GM18873 (cell line): ENCODE measurements around the gene ENO4.

Source experiments
- ATAC-seq: cut with Tn5 transposase; IDR thresholded peaks from one replicate; pipeline ENCODE4 v1.9.1; 2021; ENCODE audit warnings: mild to moderate bottlenecking, moderate library complexity, moderate number of reproducible peaks; ENCODE audit not compliant: unreplicated experiment, low FRiP score

The ENO4 gene

DNA sequence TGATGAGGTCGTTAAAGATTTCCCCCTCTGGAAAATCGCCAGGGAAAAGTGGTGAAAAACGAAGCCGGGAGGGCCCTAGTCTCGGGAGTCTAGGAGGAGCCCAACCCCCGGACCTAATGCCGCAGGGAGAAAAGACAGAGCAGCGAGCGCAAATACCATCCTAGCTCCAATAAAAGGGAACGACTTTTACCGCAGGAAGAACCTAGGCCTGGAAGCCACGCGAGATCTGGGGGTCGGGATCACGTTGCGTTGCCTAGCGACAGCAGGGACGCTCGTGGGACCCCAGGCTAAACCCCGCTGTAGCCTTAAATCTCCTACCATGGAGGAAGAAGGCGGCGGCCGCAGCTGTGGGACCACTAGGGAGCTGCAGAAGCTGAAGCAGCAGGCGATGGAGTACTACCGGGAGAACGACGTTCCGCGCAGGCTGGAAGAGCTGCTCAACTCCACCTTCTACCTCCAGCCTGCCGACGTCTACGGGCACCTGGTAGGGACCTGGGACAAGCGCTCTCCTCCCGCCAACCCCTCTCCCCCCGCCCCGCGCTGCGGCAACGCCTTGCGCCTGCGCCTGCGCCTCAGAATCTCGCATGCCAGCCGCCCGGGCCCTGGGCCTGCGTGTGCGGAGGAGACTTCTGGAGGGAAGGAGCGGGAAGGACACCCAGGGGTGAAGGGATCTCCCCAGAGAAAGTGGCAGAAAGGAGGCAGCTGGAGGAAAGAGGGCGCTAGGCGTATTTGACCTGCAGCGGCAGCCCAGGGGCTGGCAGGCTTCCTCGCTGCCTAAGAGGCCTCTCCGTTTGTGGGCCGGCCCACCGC lies at the start of gene ENO4:
TSS of gene ENO4 (plus strand) at position 252 of the 810 bp plus-strand sequence. CDS start at position 320, 68 bp downstream.
- ATAC-seq, result peak; percentile 54

- ATAC-seq, result no peak
These were observed 48.9 kb upstream of the ENO4 start for GRCh38 chr10:116800286-116800929.

- no peak for ATAC-seq
These were observed 47.6 kb upstream of the ENO4 start for GRCh38 chr10:116801658-116802057.

DNA sequence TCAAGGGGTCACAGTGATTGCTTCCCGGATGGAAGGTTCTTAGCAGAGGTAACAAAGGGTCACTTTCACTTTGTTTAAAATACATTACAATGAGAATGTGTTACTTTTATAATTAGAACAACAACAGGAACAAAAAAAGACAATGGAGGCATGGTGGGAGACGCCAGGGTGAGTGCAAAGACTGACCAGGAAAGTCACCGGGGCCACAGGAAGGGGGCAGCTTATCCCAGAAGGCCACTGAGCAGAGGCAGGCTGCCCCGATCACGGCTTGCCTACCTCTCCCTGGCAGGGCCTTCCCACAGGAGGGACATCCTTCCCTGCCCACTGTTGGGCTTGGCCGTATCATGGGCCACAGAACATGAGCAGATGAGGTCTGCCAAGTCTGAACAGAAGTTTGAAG lies 46.8 kb upstream of the ENO4 start:
- no peak for ATAC-seq

- ATAC-seq, result no peak
These were observed 46.4 kb upstream of the ENO4 start for GRCh38 chr10:116802876-116803275.

GRCh38 chr10:116803451-116804249 lies 45.6 kb upstream of the ENO4 start:
- no peak for ATAC-seq

DNA sequence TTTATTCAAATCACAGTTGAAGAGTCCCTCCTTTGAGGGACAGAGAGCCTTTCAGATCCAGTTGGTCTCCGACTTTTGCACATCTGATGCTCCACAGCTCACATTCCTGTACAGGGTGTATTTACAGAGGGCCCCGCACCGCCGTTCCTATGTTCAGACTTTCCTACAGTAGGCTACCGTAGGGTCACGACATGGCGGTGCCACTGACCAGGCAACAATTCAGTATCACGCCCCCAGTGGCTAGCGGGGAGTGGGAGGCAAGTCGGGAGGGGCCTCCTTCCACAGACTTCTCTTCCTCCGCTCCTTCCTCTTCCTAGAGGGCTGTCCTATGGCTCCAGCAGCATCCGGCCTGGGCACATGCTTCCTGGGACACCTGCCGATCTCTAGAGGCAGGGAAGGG lies 40.6 kb upstream of the ENO4 start:
- ATAC-seq, result no peak

DNA sequence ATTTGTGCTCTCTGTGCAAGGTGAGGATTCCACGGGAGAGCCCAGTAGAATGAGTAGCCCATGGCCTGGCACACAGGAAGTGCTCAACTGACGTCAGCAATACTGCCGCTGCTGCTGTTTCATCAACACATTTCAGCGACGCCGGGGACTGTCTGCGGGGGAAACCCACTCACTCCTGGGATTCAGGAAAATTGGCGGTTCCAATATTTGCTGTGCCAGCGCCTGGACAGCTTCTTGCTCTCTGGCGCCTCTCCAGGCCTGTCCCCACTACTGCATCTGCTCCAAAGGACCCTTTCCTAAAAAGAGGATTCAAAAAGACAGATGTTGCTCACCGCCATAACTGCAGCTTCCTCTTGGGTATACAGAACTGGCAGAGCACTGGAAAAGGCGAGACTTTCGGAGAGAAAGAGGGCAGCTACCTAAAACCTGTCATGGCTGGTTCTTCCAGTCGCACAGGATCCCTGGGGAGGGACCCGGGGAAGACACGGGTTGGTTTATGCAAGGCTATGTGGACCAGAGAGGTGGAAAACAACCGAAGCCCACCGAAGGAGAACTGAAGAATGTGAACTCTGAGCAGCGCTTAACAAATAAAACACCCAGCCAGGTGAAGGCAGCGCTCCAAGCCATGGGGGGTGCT lies 39.7 kb upstream of the ENO4 start:
- no peak for ATAC-seq

DNA sequence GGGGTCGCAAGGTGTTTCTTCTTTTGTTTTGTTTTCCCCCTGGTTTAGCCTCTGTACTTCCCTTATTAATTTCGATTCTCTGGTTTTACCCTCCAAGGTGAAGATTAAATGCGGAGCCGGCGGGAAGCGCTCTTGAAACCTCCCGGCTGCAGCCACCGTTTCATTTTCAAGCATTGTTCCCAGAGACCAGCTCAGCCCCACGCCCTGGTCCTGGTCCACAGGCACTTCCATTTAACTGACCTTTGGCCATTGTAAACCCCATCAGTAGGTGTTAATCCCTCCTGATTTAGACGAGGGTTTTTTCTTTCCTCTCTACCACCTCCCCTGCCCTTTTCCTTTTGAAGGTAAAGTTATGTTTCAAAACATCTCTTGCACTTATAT lies 39.2 kb upstream of the ENO4 start:
- ATAC-seq, result no peak

DNA sequence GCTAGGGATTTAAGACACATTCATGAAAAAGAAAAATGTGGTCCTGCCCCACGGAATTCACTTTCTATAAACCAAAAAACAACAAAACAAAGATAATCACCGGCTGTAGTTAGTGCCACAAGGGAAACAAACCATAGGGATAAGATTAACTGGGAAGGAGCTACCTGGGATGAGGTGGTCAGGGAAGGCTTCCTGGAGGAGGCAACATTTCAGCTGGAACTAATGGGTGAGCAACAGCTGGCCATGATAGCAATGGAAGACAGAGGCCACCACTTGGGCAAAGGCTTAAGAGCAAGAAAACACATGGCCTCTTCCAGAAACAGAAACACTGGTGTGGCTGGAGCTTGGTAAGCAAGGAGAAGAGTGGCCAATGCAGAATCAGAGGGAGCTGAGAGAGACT lies 38.4 kb upstream of the ENO4 start:
- ATAC-seq, result no peak

DNA sequence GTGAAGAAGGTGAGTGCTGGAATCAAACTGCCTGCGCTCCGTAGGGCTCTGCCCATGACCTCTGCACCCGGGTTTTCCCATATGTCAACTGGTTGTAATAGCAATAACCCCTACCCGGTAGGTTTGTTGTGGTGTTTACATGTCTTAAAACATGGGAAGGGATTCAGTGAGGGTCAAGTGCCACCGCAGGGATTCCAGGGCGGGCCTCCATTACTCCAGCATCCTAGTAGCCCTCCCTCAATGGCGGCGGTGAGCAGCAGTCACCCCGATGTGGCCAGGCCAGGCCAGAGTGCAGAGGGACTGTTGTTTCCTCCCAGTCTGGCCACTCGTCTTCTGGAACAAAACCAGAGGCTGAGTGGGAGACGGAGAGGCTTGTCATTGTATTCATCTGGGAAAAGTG lies 37.6 kb upstream of the ENO4 start:
- no peak for ATAC-seq

DNA sequence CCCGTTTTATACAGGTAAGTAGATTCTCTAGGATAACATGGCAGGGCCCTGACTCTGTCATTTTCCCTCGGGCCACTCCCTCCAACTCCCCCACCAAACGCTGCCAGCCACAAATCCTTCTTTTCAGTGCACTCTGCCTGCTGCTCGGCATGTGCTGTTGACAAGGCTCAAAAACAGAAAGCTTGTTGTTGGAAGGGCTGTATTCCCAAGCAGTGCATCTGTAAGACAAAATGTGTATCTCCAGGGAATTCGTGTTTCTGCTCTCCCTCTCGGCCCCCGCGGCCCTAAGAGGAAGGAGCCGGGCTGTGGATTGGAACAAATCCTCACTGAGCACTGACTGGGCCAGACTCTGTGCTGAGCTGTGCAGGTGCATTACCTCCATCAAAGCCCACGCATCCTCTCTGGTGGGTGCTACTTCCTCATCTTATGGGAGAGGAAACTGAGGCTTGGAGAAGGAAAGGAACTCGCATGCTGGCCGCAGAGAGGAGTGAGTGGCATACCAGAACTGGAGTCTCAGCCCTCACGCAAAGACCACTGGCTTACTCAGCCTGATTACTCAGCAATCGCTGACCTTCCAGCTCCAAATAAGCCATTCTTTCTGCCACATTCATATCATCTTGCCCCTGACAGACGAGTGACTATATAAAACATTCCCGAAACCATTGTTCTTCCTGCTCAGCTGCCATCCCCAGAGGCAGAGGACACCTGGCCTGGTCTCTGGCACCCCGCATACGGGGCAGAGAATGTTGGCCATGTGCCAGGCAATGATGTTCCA lies 33.5 kb upstream of the ENO4 start:
- ATAC-seq, result no peak

DNA sequence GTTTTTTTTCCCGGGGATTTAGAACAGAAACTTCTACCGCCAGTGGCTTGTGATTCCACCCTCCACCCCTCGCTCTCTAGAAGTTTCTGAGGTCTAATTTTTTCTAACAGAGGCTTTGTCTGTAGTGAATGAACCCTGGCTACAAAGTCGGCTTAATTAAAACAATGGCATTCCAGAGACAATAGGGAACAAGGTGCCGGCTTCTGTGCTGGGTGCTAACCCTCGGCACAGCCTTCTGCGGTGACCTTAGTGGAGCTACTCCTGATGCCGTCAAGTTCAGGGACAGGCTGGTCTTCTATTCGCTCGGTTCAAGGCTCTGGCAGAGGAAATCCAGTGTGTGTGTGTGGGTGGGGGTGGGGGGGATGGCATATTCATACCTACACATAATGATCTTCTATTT lies 32.1 kb upstream of the ENO4 start:
- no peak for ATAC-seq

GRCh38 chr10:116817780-116818343 lies 31.4 kb upstream of the ENO4 start:
- ATAC-seq, result no peak

DNA sequence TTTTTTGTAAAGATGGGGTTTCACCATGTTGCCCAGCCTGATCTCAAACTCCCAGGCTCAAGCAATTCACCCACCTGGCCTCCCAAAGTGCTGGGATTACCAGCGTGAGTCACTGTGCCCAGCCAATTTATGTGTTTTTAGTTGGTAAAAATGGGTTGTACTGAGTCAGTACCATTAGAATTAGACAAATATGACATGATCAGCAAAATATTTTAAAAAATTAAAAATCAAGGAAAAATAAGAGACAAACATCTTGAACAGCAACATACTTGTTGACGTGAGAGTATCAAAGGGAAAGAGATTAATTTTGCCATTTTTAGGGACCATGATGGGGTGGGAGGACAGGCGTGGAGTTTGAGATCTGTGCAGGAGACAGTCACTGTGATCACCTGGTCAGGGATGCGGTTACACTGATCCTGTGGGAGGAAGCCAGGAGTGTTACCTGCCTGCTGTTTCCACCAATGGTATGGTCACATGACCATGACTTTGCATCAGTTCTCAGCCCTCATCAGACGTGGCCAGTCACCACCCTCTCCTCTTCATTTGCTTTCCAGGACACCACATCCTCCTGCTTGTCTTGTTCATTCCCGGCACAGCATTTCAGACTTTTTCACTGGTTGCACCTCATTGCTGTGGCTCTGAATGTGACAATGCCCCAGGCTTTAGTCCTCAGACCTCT lies 29.2 kb upstream of the ENO4 start:
- no peak for ATAC-seq

DNA sequence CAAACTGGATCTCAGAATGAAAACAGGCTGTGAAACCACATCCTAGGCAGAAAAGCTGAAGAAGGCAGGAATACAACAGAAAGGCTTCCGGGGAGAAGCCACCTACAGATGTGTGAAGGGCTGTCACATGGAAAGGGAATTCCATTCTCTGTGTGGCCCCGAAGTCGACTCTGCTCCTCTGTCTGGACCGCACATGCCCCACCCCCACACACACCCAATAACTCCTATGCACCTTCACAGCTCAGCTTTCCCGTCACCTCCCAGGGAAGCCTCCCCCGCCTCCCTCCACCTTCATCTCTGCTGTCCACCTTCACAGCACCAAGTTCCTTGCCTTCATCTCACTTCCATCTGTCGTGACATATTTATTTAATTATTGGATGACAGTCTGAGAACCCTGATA lies 23.4 kb upstream of the ENO4 start:
- ATAC-seq, result no peak

GRCh38 chr10:116826803-116827202 lies 22.5 kb upstream of the ENO4 start:
- ATAC-seq, result no peak

- no peak for ATAC-seq
These were observed 22.1 kb upstream of the ENO4 start for GRCh38 chr10:116827214-116827671.

- ATAC-seq, result no peak
These were observed 21.2 kb upstream of the ENO4 start for GRCh38 chr10:116828116-116828515.
